BE2C (cell line): ENCODE results near the gene CCDC17.

Experiments
- DNase-seq: peaks from one replicate; pipeline ENCODE4 v3.0.0-alpha.2; 2020
- H3K27me3 ChIP-seq: fragments of 250-450 bp; sonication (Bioruptor Pico); 2 replicates; pipeline ENCODE4 v1.5.1; 2020; ENCODE audit warnings: mild to moderate bottlenecking
- H3K36me3 ChIP-seq: fragments of 250-450 bp; sonication (Bioruptor Pico); 2 replicates; pipeline ENCODE4 v1.5.1; 2020; ENCODE audit warnings: mild to moderate bottlenecking
- H3K4me1 ChIP-seq: fragments of 250-450 bp; sonication (Bioruptor Pico); 2 replicates; pipeline ENCODE4 v1.5.1; 2020
- H3K4me3 ChIP-seq: 2 replicates; pipeline ENCODE4 v1.5.1; 2011; ENCODE audit warnings: low read depth, low read length
- H3K9me3 ChIP-seq: fragments of 250-450 bp; sonication (Bioruptor Pico); 2 replicates; pipeline ENCODE4 v1.5.1; 2020
- CTCF ChIP-seq: IDR thresholded peaks from 2 replicates; pipeline ENCODE4 v1.5.1; 2012; ENCODE audit warnings: mild to moderate bottlenecking, low read depth, low read length

CCDC17 gene

GRCh38 chr1:45589861-45590260, 34.0 kb downstream of the CCDC17 start:
- Histone ChIP-seq H3K9me3 (no peaks in the 10 kb centered on the region), H3K4me3 (no peak overlapping the region), H3K36me3 (peaks cover 26% of the 10 kb centered on the region), H3K27me3 (no peaks in the 10 kb centered on the region), H3K4me1 (no peaks in the 10 kb centered on the region)
- TF ChIP-seq CTCF = no peak
- DNase-seq = no peak

GRCh38 chr1:45586769-45587168, 37.1 kb downstream of the CCDC17 start:
- H3K4me3 ChIP-seq = no peak overlapping the region
- H3K27me3 ChIP-seq = no peaks in the 10 kb centered on the region
- no peak for TF ChIP-seq CTCF
- H3K4me1 ChIP-seq = no peaks in the 10 kb centered on the region
- peaks cover 6% of the 10 kb centered on the region for H3K36me3 ChIP-seq
- DNase-seq = no peak
- H3K9me3 ChIP-seq = no peaks in the 10 kb centered on the region

- peak overlapping the region; percentile 95 for H3K4me3 ChIP-seq
- no peak for TF ChIP-seq CTCF
- no peaks in the 10 kb centered on the region for H3K36me3 ChIP-seq
- H3K27me3 ChIP-seq = no peaks in the 10 kb centered on the region
- no peaks in the 10 kb centered on the region for H3K4me1 ChIP-seq
- H3K9me3 ChIP-seq = no peaks in the 10 kb centered on the region
- no peak for DNase-seq
Measured at GRCh38 chr1:45585496-45586075, 38.3 kb downstream of the CCDC17 start.

- Histone ChIP-seq H3K36me3 (no peaks in the 10 kb centered on the region), H3K4me1 (no peaks in the 10 kb centered on the region), H3K9me3 (no peaks in the 10 kb centered on the region), H3K27me3 (no peaks in the 10 kb centered on the region), H3K4me3 (peak overlapping the region; percentile 95)
- TF ChIP-seq CTCF = no peak
- no peak for DNase-seq
Measured at GRCh38 chr1:45585110-45585426, 38.8 kb downstream of the CCDC17 start.

- Histone ChIP-seq H3K36me3 (no peaks in the 10 kb centered on the region), H3K27me3 (no peaks in the 10 kb centered on the region), H3K4me3 (peak overlapping the region; percentile 95), H3K4me1 (no peaks in the 10 kb centered on the region), H3K9me3 (no peaks in the 10 kb centered on the region)
- DNase-seq = peak; percentile 86
- TF ChIP-seq CTCF = no peak
Measured at GRCh38 chr1:45584351-45585109, 39.3 kb downstream of the CCDC17 start.

GRCh38 chr1:45583666-45584350, 40.0 kb downstream of the CCDC17 start, which contains the start of gene NASP:
Gene NASP, plus strand, starts transcription at chr1:45584041. Its CDS starts 106 bp downstream, at chr1:45584147.
- DNase-seq = peak; percentile 75
- no peaks in the 10 kb centered on the region for H3K4me1 ChIP-seq
- TF ChIP-seq CTCF = no peak

More at GRCh38 chr1:45583666-45584350, 40.0 kb downstream of the CCDC17 start, which contains the start of gene NASP:
- H3K9me3 ChIP-seq = no peaks in the 10 kb centered on the region
- no peaks in the 10 kb centered on the region for H3K27me3 ChIP-seq
- peak within 1 kb of the TSS; percentile 95 for H3K4me3 ChIP-seq
- H3K36me3 ChIP-seq = no peaks in the 10 kb centered on the region
